HepG2 (cell line): Measurements from ENCODE around the gene ANAPC16.
"Not testable (repeated sequence)": the region's sequence is repeated elsewhere in the genome, so short reads cannot be mapped to it uniquely, and the experiment has no call there.

Source experiments
- ATF7-NPFF ChIP-seq: sonication (generic); formaldehyde crosslinking; IDR thresholded peaks from 2 replicates; pipeline ENCODE4 v1.8.1; 2023; ENCODE audit warnings: mild to moderate bottlenecking, low read depth, missing genetic modification reagents, moderate library complexity
- CREM ChIP-seq, 2 experiments: sonication (generic) in 1 of 2; formaldehyde crosslinking in 1 of 2; IDR thresholded peaks; 2 replicates each; pipeline versions ENCODE4 v1.4.0 to v1.6.1; 2016 to 2020; ENCODE audit warnings: antibody characterized with exemption in 1 of 2, mild to moderate bottlenecking in 1 of 2, missing genetic modification reagents in 1 of 2
- ELF3 ChIP-seq: IDR thresholded peaks from 2 replicates; pipeline ENCODE4 v1.6.1; 2016; ENCODE audit warnings: missing genetic modification reagents, missing compliant biosample characterization
- EZH2 ChIP-seq: conservative IDR thresholded peaks from 2 replicates; pipeline ENCODE4 v1.6.1; 2012; ENCODE audit warnings: mild to moderate bottlenecking, low read depth, low read length, moderate library complexity
- IKZF4 ChIP-seq: sonication (generic); formaldehyde crosslinking; IDR thresholded peaks from 2 replicates; pipeline ENCODE4 v1.5.1; 2020; ENCODE audit warnings: borderline replicate concordance, mild to moderate bottlenecking, low read depth, missing genetic modification reagents; ENCODE audit errors: not compliant biosample characterization
- JARID2 ChIP-seq: sonication (generic); formaldehyde crosslinking; IDR thresholded peaks from 2 replicates; pipeline ENCODE4 v1.8.1; 2023; ENCODE audit warnings: missing genetic modification reagents, inconsistent platforms; ENCODE audit not compliant: insufficient replicate concordance
- KDM1A ChIP-seq: IDR thresholded peaks from 2 replicates; pipeline ENCODE4 v1.6.1; 2016; ENCODE audit warnings: missing compliant biosample characterization
- MLLT10 ChIP-seq: sonication (generic); formaldehyde crosslinking; IDR thresholded peaks from 2 replicates; pipeline ENCODE4 v1.4.0; 2020; ENCODE audit warnings: missing genetic modification reagents
- ZNF263 ChIP-seq: sonication (generic); formaldehyde crosslinking; IDR thresholded peaks from 2 replicates; pipeline ENCODE4 v1.4.0; 2020; ENCODE audit warnings: missing genetic modification reagents
- TF ChIP-seq, protein P1 (sequence below), 2 experiments: sonication (generic) in 1 of 2; formaldehyde crosslinking in 1 of 2; IDR thresholded peaks; 2 replicates each; pipeline versions ENCODE4 v1.4.0 to v1.6.1; 2016 to 2020; ENCODE audit warnings: borderline replicate concordance in 1 of 2, low read depth in 1 of 2, mild to moderate bottlenecking in 1 of 2, missing genetic modification reagents in 1 of 2

GRCh38 chr10:72224191-72224590, 8.4 kb downstream of the ANAPC16 start:
- TF ChIP-seq KDM1A; IKZF4 (CRISPR knock-in tag); EZH2; ZNF263; ELF3 (CRISPR knock-in tag); ATF7-NPFF (CRISPR knock-in tag); JARID2 (CRISPR knock-in tag); MLLT10 (CRISPR knock-in tag); CREM (IDR thresholded peaks at IDR 0.05); CREM (CRISPR knock-in tag; IDR thresholded peaks at IDR 0.05): not testable (repeated sequence)
- TF ChIP-seq, protein P1, sequence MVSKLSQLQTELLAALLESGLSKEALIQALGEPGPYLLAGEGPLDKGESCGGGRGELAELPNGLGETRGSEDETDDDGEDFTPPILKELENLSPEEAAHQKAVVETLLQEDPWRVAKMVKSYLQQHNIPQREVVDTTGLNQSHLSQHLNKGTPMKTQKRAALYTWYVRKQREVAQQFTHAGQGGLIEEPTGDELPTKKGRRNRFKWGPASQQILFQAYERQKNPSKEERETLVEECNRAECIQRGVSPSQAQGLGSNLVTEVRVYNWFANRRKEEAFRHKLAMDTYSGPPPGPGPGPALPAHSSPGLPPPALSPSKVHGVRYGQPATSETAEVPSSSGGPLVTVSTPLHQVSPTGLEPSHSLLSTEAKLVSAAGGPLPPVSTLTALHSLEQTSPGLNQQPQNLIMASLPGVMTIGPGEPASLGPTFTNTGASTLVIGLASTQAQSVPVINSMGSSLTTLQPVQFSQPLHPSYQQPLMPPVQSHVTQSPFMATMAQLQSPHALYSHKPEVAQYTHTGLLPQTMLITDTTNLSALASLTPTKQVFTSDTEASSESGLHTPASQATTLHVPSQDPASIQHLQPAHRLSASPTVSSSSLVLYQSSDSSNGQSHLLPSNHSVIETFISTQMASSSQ (IDR thresholded peaks at IDR 0.05; ENCODE audit: low read depth) = not testable (repeated sequence)
- TF ChIP-seq, protein P1 (CRISPR knock-in tag; IDR thresholded peaks at IDR 0.05; ENCODE audit: borderline replicate concordance) = not testable (repeated sequence)
